OCI-LY3 (cell line): Measurements from ENCODE around the gene PPP2R5C.

Experiments used
- EZH2phosphoT487 ChIP-seq: fragments of 200-600 bp; shearing (Covaris generic); IDR thresholded peaks from 2 replicates; pipeline ENCODE4 v1.6.1; 2018; ENCODE audit warnings: antibody characterized with exemption, mixed run types, low read depth
- TF ChIP-seq, protein P1 (sequence below): fragments of 200-600, 300-600 bp; sonication (generic); IDR thresholded peaks from 2 replicates; pipeline ENCODE4 v1.5.1; 2014; ENCODE audit warnings: antibody characterized with exemption, low read length, low read depth

DNA sequence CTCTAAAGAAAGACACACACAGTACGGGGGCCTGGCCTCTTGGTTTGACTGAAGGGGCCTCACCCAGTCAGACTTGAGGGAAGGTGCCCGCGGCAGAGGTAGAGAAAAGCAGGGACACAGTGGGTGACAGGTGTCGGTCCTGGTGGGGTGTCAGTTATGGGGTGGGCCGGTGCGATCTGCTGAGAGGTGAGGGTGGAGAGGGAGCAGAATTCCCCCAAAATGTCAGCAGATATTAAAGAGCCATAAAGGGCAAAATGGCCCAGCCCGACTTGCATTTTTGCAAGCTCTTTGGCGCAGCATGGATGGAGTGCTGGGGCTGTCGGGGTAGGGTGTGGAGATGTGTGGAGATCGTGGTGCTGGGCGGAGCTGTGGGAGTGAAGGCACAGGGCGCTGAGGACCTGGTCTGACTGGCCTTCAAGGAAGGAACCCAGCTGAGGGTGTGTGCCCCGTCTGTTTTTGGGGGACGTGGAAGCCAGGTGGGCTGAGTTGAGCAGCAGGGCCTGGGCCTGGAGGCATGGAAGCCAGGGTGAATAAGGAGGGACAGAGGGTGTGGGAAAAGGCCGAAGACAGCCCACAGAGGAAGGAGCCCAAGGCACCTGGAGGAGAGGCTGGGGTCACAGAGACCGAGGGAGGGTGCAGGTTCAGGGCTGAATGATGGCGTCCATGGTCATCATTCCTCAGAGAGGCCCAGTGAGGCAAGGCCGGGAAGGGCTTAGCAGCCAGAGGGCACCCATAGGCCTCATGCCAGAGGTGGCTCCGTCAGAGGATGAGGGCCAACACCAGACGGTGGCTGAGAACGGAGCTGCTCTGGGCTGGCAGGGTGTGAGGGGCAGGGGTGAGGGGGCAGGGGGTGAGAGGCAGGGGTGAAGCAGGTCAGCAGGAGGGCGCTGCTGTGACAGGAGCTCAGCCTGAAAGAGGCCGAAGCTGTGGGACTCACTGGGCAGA is 154.6 kb downstream of the PPP2R5C start:
- TF ChIP-seq, protein P1, sequence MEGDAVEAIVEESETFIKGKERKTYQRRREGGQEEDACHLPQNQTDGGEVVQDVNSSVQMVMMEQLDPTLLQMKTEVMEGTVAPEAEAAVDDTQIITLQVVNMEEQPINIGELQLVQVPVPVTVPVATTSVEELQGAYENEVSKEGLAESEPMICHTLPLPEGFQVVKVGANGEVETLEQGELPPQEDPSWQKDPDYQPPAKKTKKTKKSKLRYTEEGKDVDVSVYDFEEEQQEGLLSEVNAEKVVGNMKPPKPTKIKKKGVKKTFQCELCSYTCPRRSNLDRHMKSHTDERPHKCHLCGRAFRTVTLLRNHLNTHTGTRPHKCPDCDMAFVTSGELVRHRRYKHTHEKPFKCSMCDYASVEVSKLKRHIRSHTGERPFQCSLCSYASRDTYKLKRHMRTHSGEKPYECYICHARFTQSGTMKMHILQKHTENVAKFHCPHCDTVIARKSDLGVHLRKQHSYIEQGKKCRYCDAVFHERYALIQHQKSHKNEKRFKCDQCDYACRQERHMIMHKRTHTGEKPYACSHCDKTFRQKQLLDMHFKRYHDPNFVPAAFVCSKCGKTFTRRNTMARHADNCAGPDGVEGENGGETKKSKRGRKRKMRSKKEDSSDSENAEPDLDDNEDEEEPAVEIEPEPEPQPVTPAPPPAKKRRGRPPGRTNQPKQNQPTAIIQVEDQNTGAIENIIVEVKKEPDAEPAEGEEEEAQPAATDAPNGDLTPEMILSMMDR = no peak
- no peak for TF ChIP-seq EZH2phosphoT487
